ENCODE measurements around the gene ARSG. TPM values are rescaled to one million over a fixed set of nuclear protein-coding genes. Genes with fewer than 3 reads are reported as not detected.
A peak's percentile ranks its signal among the peaks of the same experiment; 100 is the strongest.

The ARSG gene
- total and polyA plus RNA-seq, 2 of the 13 experiments (the other 11 are each of a cell fraction or from before 2014, with no cell fraction given): 3.7 to 15.2 TPM

DNA sequence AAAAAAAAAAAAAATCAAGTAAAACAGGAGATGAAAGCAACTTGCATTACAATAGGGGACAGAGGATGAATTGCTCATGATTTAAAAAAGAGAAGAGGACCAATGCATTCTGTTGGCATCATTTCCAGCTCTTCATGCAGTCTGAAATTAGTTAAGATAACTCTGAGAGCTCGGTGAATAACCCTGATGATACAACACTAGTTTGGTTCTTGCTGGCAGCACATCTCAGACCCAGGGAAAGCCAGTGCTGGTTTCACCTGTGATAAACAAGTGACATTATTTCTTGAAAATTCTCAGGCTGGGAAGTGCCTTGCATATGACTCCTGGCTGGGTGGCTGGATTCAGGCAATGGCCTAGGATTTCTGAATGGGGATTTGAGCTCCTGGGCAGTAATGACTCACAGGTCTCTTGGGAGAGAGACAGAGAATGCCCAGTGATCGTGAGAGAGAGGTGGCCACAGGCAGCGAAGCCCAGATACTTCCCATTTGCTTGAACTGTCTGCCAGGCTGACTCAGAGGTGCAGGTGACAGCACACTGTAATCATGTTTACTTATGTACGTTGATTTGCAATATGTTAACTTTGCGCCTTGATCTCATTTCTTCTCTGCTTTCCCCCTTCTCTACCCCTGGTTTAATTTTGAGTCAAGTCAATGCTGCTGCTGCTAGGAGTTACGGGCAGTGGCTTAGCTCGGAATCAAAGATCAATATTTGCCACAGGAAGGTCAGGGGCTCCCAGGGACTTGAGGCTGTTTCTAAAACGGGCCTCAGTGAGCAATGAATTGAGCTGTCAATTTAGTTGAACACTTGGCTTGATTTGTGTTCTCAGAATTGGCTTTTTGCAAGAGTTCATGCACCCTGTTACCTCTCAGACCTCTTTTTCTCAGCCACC lies 27.1 kb downstream of the ARSG start (continued):
- TF ChIP-seq, protein P1, sequence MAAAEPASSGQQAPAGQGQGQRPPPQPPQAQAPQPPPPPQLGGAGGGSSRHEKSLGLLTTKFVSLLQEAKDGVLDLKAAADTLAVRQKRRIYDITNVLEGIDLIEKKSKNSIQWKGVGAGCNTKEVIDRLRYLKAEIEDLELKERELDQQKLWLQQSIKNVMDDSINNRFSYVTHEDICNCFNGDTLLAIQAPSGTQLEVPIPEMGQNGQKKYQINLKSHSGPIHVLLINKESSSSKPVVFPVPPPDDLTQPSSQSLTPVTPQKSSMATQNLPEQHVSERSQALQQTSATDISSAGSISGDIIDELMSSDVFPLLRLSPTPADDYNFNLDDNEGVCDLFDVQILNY (CRISPR knock-in tag; conservative IDR thresholded peaks at IDR 0.05): 0 out of 2 replicates have a peak, but pooled peaks have one; percentile 40
- TF ChIP-seq FOSL2 (CRISPR knock-in tag; IDR thresholded peaks at IDR 0.05) (peak; percentile 95), HMG20B (CRISPR knock-in tag; conservative IDR thresholded peaks at IDR 0.05) (0 out of 2 replicates have a peak, but pooled peaks have one; percentile 29), SMYD3 (CRISPR knock-in tag; IDR thresholded peaks at IDR 0.05) (no peak), HMG20A (CRISPR knock-in tag; IDR thresholded peaks at IDR 0.05; ENCODE audit: borderline replicate concordance) (peak; percentile 84; the same call in 1 of the 2 replicates), ZNF333 (CRISPR knock-in tag; IDR thresholded peaks at IDR 0.05; ENCODE audit: borderline replicate concordance) (no peak), ZNF788 (CRISPR knock-in tag; IDR thresholded peaks at IDR 0.05; ENCODE audit: borderline replicate concordance) (peak; percentile 27; the same call in 1 of the 2 replicates), ZNF317 (CRISPR knock-in tag; IDR thresholded peaks at IDR 0.05) (peak; percentile 44; the same call in 1 of the 2 replicates)
- TF ChIP-seq, protein P2, sequence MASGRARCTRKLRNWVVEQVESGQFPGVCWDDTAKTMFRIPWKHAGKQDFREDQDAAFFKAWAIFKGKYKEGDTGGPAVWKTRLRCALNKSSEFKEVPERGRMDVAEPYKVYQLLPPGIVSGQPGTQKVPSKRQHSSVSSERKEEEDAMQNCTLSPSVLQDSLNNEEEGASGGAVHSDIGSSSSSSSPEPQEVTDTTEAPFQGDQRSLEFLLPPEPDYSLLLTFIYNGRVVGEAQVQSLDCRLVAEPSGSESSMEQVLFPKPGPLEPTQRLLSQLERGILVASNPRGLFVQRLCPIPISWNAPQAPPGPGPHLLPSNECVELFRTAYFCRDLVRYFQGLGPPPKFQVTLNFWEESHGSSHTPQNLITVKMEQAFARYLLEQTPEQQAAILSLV (CRISPR knock-in tag; IDR thresholded peaks at IDR 0.05; ENCODE audit: borderline replicate concordance): 0 out of 2 replicates have a peak, but pooled peaks have one; percentile 51
- TF ChIP-seq, protein P3, sequence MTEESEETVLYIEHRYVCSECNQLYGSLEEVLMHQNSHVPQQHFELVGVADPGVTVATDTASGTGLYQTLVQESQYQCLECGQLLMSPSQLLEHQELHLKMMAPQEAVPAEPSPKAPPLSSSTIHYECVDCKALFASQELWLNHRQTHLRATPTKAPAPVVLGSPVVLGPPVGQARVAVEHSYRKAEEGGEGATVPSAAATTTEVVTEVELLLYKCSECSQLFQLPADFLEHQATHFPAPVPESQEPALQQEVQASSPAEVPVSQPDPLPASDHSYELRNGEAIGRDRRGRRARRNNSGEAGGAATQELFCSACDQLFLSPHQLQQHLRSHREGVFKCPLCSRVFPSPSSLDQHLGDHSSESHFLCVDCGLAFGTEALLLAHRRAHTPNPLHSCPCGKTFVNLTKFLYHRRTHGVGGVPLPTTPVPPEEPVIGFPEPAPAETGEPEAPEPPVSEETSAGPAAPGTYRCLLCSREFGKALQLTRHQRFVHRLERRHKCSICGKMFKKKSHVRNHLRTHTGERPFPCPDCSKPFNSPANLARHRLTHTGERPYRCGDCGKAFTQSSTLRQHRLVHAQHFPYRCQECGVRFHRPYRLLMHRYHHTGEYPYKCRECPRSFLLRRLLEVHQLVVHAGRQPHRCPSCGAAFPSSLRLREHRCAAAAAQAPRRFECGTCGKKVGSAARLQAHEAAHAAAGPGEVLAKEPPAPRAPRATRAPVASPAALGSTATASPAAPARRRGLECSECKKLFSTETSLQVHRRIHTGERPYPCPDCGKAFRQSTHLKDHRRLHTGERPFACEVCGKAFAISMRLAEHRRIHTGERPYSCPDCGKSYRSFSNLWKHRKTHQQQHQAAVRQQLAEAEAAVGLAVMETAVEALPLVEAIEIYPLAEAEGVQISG (CRISPR knock-in tag; IDR thresholded peaks at IDR 0.05): no peak
- TF ChIP-seq, protein P4, sequence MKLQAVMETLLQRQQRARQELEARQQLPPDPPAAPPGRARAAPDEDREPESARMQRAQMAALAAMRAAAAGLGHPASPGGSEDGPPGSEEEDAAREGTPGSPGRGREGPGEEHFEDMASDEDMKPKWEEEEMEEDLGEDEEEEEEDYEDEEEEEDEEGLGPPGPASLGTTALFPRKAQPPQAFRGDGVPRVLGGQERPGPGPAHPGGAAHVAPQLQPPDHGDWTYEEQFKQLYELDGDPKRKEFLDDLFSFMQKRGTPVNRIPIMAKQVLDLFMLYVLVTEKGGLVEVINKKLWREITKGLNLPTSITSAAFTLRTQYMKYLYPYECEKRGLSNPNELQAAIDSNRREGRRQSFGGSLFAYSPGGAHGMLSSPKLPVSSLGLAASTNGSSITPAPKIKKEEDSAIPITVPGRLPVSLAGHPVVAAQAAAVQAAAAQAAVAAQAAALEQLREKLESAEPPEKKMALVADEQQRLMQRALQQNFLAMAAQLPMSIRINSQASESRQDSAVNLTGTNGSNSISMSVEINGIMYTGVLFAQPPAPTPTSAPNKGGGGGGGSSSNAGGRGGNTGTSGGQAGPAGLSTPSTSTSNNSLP (IDR thresholded peaks at IDR 0.05; ENCODE audit: low read depth, low read length): peak; percentile 96
- TF ChIP-seq, protein P5, sequence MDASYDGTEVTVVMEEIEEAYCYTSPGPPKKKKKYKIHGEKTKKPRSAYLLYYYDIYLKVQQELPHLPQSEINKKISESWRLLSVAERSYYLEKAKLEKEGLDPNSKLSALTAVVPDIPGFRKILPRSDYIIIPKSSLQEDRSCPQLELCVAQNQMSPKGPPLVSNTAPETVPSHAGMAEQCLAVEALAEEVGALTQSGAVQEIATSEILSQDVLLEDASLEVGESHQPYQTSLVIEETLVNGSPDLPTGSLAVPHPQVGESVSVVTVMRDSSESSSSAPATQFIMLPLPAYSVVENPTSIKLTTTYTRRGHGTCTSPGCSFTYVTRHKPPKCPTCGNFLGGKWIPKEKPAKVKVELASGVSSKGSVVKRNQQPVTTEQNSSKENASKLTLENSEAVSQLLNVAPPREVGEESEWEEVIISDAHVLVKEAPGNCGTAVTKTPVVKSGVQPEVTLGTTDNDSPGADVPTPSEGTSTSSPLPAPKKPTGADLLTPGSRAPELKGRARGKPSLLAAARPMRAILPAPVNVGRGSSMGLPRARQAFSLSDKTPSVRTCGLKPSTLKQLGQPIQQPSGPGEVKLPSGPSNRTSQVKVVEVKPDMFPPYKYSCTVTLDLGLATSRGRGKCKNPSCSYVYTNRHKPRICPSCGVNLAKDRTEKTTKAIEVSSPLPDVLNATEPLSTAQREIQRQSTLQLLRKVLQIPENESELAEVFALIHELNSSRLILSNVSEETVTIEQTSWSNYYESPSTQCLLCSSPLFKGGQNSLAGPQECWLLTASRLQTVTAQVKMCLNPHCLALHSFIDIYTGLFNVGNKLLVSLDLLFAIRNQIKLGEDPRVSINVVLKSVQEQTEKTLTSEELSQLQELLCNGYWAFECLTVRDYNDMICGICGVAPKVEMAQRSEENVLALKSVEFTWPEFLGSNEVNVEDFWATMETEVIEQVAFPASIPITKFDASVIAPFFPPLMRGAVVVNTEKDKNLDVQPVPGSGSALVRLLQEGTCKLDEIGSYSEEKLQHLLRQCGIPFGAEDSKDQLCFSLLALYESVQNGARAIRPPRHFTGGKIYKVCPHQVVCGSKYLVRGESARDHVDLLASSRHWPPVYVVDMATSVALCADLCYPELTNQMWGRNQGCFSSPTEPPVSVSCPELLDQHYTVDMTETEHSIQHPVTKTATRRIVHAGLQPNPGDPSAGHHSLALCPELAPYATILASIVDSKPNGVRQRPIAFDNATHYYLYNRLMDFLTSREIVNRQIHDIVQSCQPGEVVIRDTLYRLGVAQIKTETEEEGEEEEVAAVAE (CRISPR knock-in tag; IDR thresholded peaks at IDR 0.05; ENCODE audit: borderline replicate concordance): peak; percentile 68; the same call in 1 of the 2 replicates
- TF ChIP-seq, protein P6, sequence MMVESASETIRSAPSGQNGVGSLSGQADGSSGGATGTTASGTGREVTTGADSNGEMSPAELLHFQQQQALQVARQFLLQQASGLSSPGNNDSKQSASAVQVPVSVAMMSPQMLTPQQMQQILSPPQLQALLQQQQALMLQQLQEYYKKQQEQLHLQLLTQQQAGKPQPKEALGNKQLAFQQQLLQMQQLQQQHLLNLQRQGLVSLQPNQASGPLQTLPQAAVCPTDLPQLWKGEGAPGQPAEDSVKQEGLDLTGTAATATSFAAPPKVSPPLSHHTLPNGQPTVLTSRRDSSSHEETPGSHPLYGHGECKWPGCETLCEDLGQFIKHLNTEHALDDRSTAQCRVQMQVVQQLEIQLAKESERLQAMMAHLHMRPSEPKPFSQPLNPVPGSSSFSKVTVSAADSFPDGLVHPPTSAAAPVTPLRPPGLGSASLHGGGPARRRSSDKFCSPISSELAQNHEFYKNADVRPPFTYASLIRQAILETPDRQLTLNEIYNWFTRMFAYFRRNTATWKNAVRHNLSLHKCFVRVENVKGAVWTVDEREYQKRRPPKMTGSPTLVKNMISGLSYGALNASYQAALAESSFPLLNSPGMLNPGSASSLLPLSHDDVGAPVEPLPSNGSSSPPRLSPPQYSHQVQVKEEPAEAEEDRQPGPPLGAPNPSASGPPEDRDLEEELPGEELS (CRISPR knock-in tag; IDR thresholded peaks at IDR 0.05): peak; percentile 84
